GM19452 (cell line): ENCODE results near the gene FUS.

Source experiments
- ATAC-seq: cut with Tn5 transposase; IDR thresholded peaks from one replicate; pipeline ENCODE4 v1.9.1; 2021; ENCODE audit not compliant: unreplicated experiment

The FUS gene

GRCh38 chr16:31225193-31225592 lies 45.3 kb downstream of the FUS start:
- ATAC-seq: no peak

- ATAC-seq: no peak
Observed at GRCh38 chr16:31228206-31228605, 48.3 kb downstream of the FUS start.

- ATAC-seq: no peak
Observed at GRCh38 chr16:31229501-31229900, 49.6 kb downstream of the FUS start.

GRCh38 chr16:31238041-31238440 lies 58.1 kb downstream of the FUS start:
- no peak for ATAC-seq
